Measurements from ENCODE around the gene CDKAL1. TPM values are rescaled to one million over a fixed set of nuclear protein-coding genes. Genes with fewer than 3 reads are reported as not detected.
"Not testable (repeated sequence)": the region's sequence is repeated elsewhere in the genome, so short reads cannot be mapped to it uniquely, and the experiment has no call there.

The CDKAL1 gene
- total RNA-seq, 4 donors from 2014 or later: 24.7 to 32.8 (median 29.8) TPM

GRCh38 chr6:20492099-20492498 is 42.2 kb upstream of the CDKAL1 start:
- no peak for DNase-seq
- Histone ChIP-seq H3K27me3 (no peaks in the 10 kb centered on the region), H3K4me3 (replicated peaks in 1 of 3) (no peak overlapping the region), H3K4me1 (no peaks in the 10 kb centered on the region), H3K9me3 (no peaks in the 10 kb centered on the region), H3K36me3 (no peaks in the 10 kb centered on the region), H3K27ac (no peak overlapping the region)
- TF ChIP-seq POLR2A (IDR thresholded peaks at IDR 0.05) (no peak), CTCF (IDR thresholded peaks at IDR 0.05) (no peak)
- WGBS, 2 donors: 89 to 98% methylated on average over 2 of the region's 2 CpGs
- intact Hi-C loops (cut with DNase I): no loop called here

- no peak for DNase-seq
- Histone ChIP-seq H3K9me3 (no peaks in the 10 kb centered on the region), H3K27me3 (no peaks in the 10 kb centered on the region), H3K4me3 (replicated peaks in 1 of 3) (no peak overlapping the region), H3K27ac (no peak overlapping the region), H3K4me1 (no peaks in the 10 kb centered on the region), H3K36me3 (no peaks in the 10 kb centered on the region)
- 74 to 82% methylated on average over 8 of the region's 8 CpGs for WGBS, 2 donors
- no peak for TF ChIP-seq POLR2A (IDR thresholded peaks at IDR 0.05)
- no peak for TF ChIP-seq CTCF (IDR thresholded peaks at IDR 0.05)
- intact Hi-C loops (cut with DNase I): no loop called here
These were observed 36.8 kb upstream of the CDKAL1 start for GRCh38 chr6:20497216-20498040.

GRCh38 chr6:20498041-20498385 is 36.2 kb upstream of the CDKAL1 start:
- Histone ChIP-seq H3K4me3 (replicated peaks in 1 of 3) (no peak overlapping the region), H3K36me3 (no peaks in the 10 kb centered on the region), H3K9me3 (no peaks in the 10 kb centered on the region), H3K27me3 (no peaks in the 10 kb centered on the region), H3K4me1 (no peaks in the 10 kb centered on the region), H3K27ac (no peak overlapping the region)
- no peak for TF ChIP-seq CTCF (IDR thresholded peaks at IDR 0.05)
- TF ChIP-seq POLR2A (IDR thresholded peaks at IDR 0.05): no peak
- no peak for DNase-seq
- intact Hi-C loops (cut with DNase I): no loop called here
- 90 to 97% methylated on average over 2 of the region's 2 CpGs for WGBS, 2 donors

- TF ChIP-seq CTCF (IDR thresholded peaks at IDR 0.05): no peak
- no peak for TF ChIP-seq POLR2A (IDR thresholded peaks at IDR 0.05)
- H3K27ac ChIP-seq: no peak overlapping the region
- H3K9me3 ChIP-seq: no peaks in the 10 kb centered on the region
- H3K36me3 ChIP-seq: no peaks in the 10 kb centered on the region
- no peak for DNase-seq
- WGBS, 2 donors: 67 to 84% methylated on average over 2 of the region's 2 CpGs
- no peak overlapping the region for H3K4me3 ChIP-seq (replicated peaks in 1 of 3)
- H3K4me1 ChIP-seq: no peaks in the 10 kb centered on the region
- no peaks in the 10 kb centered on the region for H3K27me3 ChIP-seq
- intact Hi-C loops (cut with DNase I): no loop called here
These were observed 25.0 kb upstream of the CDKAL1 start for GRCh38 chr6:20509212-20509611.

GRCh38 chr6:20511852-20512251 is 22.4 kb upstream of the CDKAL1 start:
- intact Hi-C loops (cut with DNase I): no loop called here
- no peaks in the 10 kb centered on the region for H3K36me3 ChIP-seq
- H3K27ac ChIP-seq: no peak overlapping the region
- H3K4me1 ChIP-seq: no peaks in the 10 kb centered on the region
- no peaks in the 10 kb centered on the region for H3K27me3 ChIP-seq
- H3K4me3 ChIP-seq (replicated peaks in 1 of 3): no peak overlapping the region
- 74 to 81% methylated on average over 2 of the region's 2 CpGs for WGBS, 2 donors
- TF ChIP-seq CTCF (IDR thresholded peaks at IDR 0.05) (no peak), POLR2A (IDR thresholded peaks at IDR 0.05) (no peak)
- DNase-seq: no peak
- no peaks in the 10 kb centered on the region for H3K9me3 ChIP-seq

- H3K4me3 ChIP-seq (replicated peaks in 1 of 3); H3K27ac ChIP-seq; H3K9me3 ChIP-seq; H3K4me1 ChIP-seq; H3K27me3 ChIP-seq; DNase-seq; H3K36me3 ChIP-seq: not testable (repeated sequence)
- intact Hi-C loops (cut with DNase I): loop anchor here (5.0 kb wide), 1 partner anchor 233 kb away; no protein-coding TSS in a partner anchor
- WGBS, 2 donors: 92 to 93% methylated on average over 3 of the region's 3 CpGs
These were observed 9.0 kb upstream of the CDKAL1 start for GRCh38 chr6:20525208-20525607.
